ENCODE measurements around the gene TSC22D2. TPM values are rescaled to one million over a fixed set of nuclear protein-coding genes. Genes with fewer than 3 reads are reported as not detected.
A peak's percentile ranks its signal among the peaks of the same experiment; 100 is the strongest.

TSC22D2 gene
- total RNA-seq, 1 experiment from 2014 or later, result 26.5 TPM

DNA sequence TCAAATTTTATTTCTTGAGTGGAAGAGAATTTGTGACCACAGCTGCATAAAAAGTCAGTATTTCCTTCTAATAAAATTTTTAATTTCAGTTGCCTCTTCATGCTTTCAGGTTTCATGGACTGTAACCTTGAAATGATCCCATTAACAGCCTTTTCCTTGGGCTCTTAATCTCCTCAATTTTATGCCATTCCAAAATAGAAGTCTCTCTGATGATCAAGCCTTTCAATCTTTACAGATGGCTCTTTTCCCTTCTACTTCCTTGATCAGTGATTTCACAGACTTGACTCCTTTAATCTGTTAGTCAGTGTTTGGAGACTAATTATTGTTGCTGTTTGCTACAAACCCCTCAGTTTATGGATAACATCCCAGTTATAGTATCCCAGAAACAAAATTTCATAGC, 11.9 kb downstream of the TSC22D2 start:
- no peak overlapping the region for H3K27ac ChIP-seq (ENCODE audit: insufficient read length, low read depth, low read length)

More for the DNA sequence above, 11.9 kb downstream of the TSC22D2 start:
- no peaks in the 10 kb centered on the region for H3K9me3 ChIP-seq (ENCODE audit: control insufficient read depth, low read depth, low read length)
- no peaks in the 10 kb centered on the region; a peak in 1 of 7 replicates for H3K36me3 Mint-ChIP-seq (ENCODE audit: insufficient read depth in 1 of 3, low read depth in 3 of 3)
- no peak overlapping the region for H3T11ph ChIP-seq (ENCODE audit: low read length)
- no peak overlapping the region for H2BK20ac ChIP-seq (ENCODE audit: low read depth, low read length, poor library complexity, severe bottlenecking)
- H2AFZ ChIP-seq (ENCODE audit: low read length), result no peak overlapping the region
- peaks cover 5% of the 10 kb centered on the region for H3K79me1 ChIP-seq (ENCODE audit: insufficient read depth, low read depth, low read length, poor library complexity, severe bottlenecking)
- peaks cover 2% of the 10 kb centered on the region; the same call in 1 of the 2 replicates for H3K79me2 ChIP-seq (ENCODE audit: insufficient read depth, low read length)
- no peak overlapping the region for H2AK5ac ChIP-seq (ENCODE audit: insufficient read length, low read length)
- H2BK12ac ChIP-seq (ENCODE audit: insufficient read length, low read depth, low read length), result no peak overlapping the region
- no peak overlapping the region for H3K4me3 Mint-ChIP-seq
- no peak overlapping the region for H3K18ac ChIP-seq (ENCODE audit: insufficient read length, low read depth, low read length)
- H2BK120ac ChIP-seq (ENCODE audit: low read depth, low read length, poor library complexity, severe bottlenecking), result no peak overlapping the region
- no peak overlapping the region for H3K23ac ChIP-seq (ENCODE audit: insufficient read length, low read depth, low read length)
- H4K5ac ChIP-seq (ENCODE audit: insufficient read length, low read depth, low read length), result no peak overlapping the region
- DNase-seq, result no peak
- no peaks in the 10 kb centered on the region for H4K20me1 ChIP-seq (ENCODE audit: control insufficient read depth, insufficient read depth, insufficient read length)
- H3K14ac ChIP-seq (ENCODE audit: insufficient read depth, low read length), result no peak overlapping the region
- H4K8ac ChIP-seq (replicated peaks; ENCODE audit: insufficient read length, low read depth, low read length), result no peak overlapping the region
- H3K23me2 ChIP-seq (ENCODE audit: insufficient read length, low read depth, low read length, poor library complexity, severe bottlenecking), result no peaks in the 10 kb centered on the region
- peaks cover 21 to 25% of the 10 kb centered on the region in 2 experiments for H3K4me1 Mint-ChIP-seq
- H3K9me3 Mint-ChIP-seq, result no peaks in the 10 kb centered on the region
- H4K91ac ChIP-seq (ENCODE audit: insufficient read length, low read depth, low read length), result no peak overlapping the region
- TF ChIP-seq, protein P1, sequence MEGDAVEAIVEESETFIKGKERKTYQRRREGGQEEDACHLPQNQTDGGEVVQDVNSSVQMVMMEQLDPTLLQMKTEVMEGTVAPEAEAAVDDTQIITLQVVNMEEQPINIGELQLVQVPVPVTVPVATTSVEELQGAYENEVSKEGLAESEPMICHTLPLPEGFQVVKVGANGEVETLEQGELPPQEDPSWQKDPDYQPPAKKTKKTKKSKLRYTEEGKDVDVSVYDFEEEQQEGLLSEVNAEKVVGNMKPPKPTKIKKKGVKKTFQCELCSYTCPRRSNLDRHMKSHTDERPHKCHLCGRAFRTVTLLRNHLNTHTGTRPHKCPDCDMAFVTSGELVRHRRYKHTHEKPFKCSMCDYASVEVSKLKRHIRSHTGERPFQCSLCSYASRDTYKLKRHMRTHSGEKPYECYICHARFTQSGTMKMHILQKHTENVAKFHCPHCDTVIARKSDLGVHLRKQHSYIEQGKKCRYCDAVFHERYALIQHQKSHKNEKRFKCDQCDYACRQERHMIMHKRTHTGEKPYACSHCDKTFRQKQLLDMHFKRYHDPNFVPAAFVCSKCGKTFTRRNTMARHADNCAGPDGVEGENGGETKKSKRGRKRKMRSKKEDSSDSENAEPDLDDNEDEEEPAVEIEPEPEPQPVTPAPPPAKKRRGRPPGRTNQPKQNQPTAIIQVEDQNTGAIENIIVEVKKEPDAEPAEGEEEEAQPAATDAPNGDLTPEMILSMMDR (conservative IDR thresholded peaks at IDR 0.05), result no peak
- H3K4me2 ChIP-seq (ENCODE audit: insufficient read depth, insufficient read length, low read length), result no peak overlapping the region
- no peaks in the 10 kb centered on the region for H3K27me3 ChIP-seq (ENCODE audit: insufficient read depth, low read length)
- H3K27ac Mint-ChIP-seq, result peak overlapping the region in 1 of 3 experiments; percentile 49; a peak in 1 of 7 replicates
- no peak overlapping the region for H3K9ac ChIP-seq (ENCODE audit: extremely low read depth, insufficient read length, low read length)
- H3K27me3 Mint-ChIP-seq (ENCODE audit: low read depth), result no peaks in the 10 kb centered on the region
- H2BK15ac ChIP-seq (ENCODE audit: low read depth, low read length), result no peak overlapping the region
- H2BK5ac ChIP-seq (ENCODE audit: insufficient read length, low read length), result no peak overlapping the region
- H3K4me1 ChIP-seq (ENCODE audit: insufficient read depth, low read length), result no peaks in the 10 kb centered on the region
- no peak overlapping the region for H3K56ac ChIP-seq (ENCODE audit: insufficient read length, low read depth, low read length)
- no peak overlapping the region for H3K4ac ChIP-seq (ENCODE audit: low read depth, low read length)

Data from H9 (cell line).